ENCODE measurements around the gene GET4. TPM values are rescaled to one million over a fixed set of nuclear protein-coding genes. Genes with fewer than 3 reads are reported as not detected.

GET4 gene
- polyA plus RNA-seq, 1 donor (not counting 4 experiments of a cell fraction or from before 2014, with no cell fraction given) = 21.1 TPM

GRCh38 chr7:861222-861621 is 15.1 kb upstream of the GET4 start:
- H3K4me2 ChIP-seq (ENCODE audit: control insufficient read depth, extremely low read depth, insufficient read depth, low read depth, low read length) = no peak overlapping the region
- H3K27ac ChIP-seq (ENCODE audit: control insufficient read depth, insufficient read depth, low read length) = no peak overlapping the region
- no peaks in the 10 kb centered on the region for H3K27me3 ChIP-seq (ENCODE audit: control insufficient read depth, extremely low read depth, insufficient read depth, low read length)
- H3K4me1 ChIP-seq (ENCODE audit: control insufficient read depth, extremely low read depth, insufficient read depth, low read length) = no peaks in the 10 kb centered on the region
- no peaks in the 10 kb centered on the region for H3K79me2 ChIP-seq (ENCODE audit: control insufficient read depth, insufficient read depth, low read length)
- DNase-seq (ENCODE audit: low read depth, low spot score) = no peak
- peaks cover 30 to 39% of the 10 kb centered on the region in 2 experiments for H3K36me3 ChIP-seq (ENCODE audit: control insufficient read depth in 2 of 2, extremely low read depth in 1 of 2, insufficient read depth in 2 of 2, low read length in 2 of 2)
- H3K4me3 ChIP-seq (ENCODE audit: control insufficient read depth in 2 of 3, extremely low read depth in 1 of 3, insufficient read depth in 2 of 3, low read depth in 1 of 3, low read length in 3 of 3) = no peak overlapping the region
- no peaks in the 10 kb centered on the region for H4K20me1 ChIP-seq (ENCODE audit: control insufficient read depth, extremely low read depth, insufficient read depth, low read length)
- no peak overlapping the region for H2AFZ ChIP-seq (ENCODE audit: control insufficient read depth, low read length)
- TF ChIP-seq EZH2 (IDR thresholded peaks at IDR 0.05; ENCODE audit: low read length) = no peak
- TF ChIP-seq CTCF (optimal IDR thresholded peaks at IDR 0.05 in 1 of 3, IDR thresholded peaks at IDR 0.05 in 1 of 3, conservative IDR thresholded peaks at IDR 0.05 in 1 of 3; ENCODE audit: extremely low read depth in 1 of 3, insufficient read depth in 2 of 3, low read length in 3 of 3) = no peak
- H3K9me1 ChIP-seq (ENCODE audit: control insufficient read depth, extremely low read depth, insufficient read depth, low read length) = no peaks in the 10 kb centered on the region
- no peak overlapping the region for H3K9ac ChIP-seq (ENCODE audit: control insufficient read depth, extremely low read depth, insufficient read depth, low read length)
- H3K9me3 ChIP-seq (ENCODE audit: control insufficient read depth, low read depth, low read length) = no peaks in the 10 kb centered on the region
- dilution Hi-C loops (cut with MboI; ENCODE audit: extremely low pct_ligation_motif_present, low sequenced_read_pairs) = no loop called here
- no peak for FAIRE-seq

- FAIRE-seq (no peak), DNase-seq (ENCODE audit: low read depth, low spot score) (no peak)
- Histone ChIP-seq H3K9me1 (ENCODE audit: control insufficient read depth, extremely low read depth, insufficient read depth, low read length) (no peaks in the 10 kb centered on the region), H2AFZ (ENCODE audit: control insufficient read depth, low read length) (no peak overlapping the region), H3K27me3 (ENCODE audit: control insufficient read depth, extremely low read depth, insufficient read depth, low read length) (no peaks in the 10 kb centered on the region), H3K4me2 (ENCODE audit: control insufficient read depth, extremely low read depth, insufficient read depth, low read depth, low read length) (no peak overlapping the region), H3K79me2 (ENCODE audit: control insufficient read depth, insufficient read depth, low read length) (peaks cover under 1% of the 10 kb centered on the region), H3K9ac (ENCODE audit: control insufficient read depth, extremely low read depth, insufficient read depth, low read length) (no peak overlapping the region), H3K36me3 (ENCODE audit: control insufficient read depth in 2 of 2, extremely low read depth in 1 of 2, insufficient read depth in 2 of 2, low read length in 2 of 2) (peaks cover 32 to 35% of the 10 kb centered on the region in 2 experiments), H3K27ac (ENCODE audit: control insufficient read depth, insufficient read depth, low read length) (no peak overlapping the region), H3K4me1 (ENCODE audit: control insufficient read depth, extremely low read depth, insufficient read depth, low read length) (peaks cover 4% of the 10 kb centered on the region), H3K9me3 (ENCODE audit: control insufficient read depth, low read depth, low read length) (no peaks in the 10 kb centered on the region), H4K20me1 (ENCODE audit: control insufficient read depth, extremely low read depth, insufficient read depth, low read length) (no peaks in the 10 kb centered on the region), H3K4me3 (ENCODE audit: control insufficient read depth in 2 of 3, extremely low read depth in 1 of 3, insufficient read depth in 2 of 3, low read depth in 1 of 3, low read length in 3 of 3) (no peak overlapping the region)
- dilution Hi-C loops (cut with MboI; ENCODE audit: extremely low pct_ligation_motif_present, low sequenced_read_pairs) = no loop called here
- TF ChIP-seq CTCF (optimal IDR thresholded peaks at IDR 0.05 in 1 of 3, IDR thresholded peaks at IDR 0.05 in 1 of 3, conservative IDR thresholded peaks at IDR 0.05 in 1 of 3; ENCODE audit: extremely low read depth in 1 of 3, insufficient read depth in 2 of 3, low read length in 3 of 3) (no peak), EZH2 (IDR thresholded peaks at IDR 0.05; ENCODE audit: low read length) (no peak)
Measured at GRCh38 chr7:862157-862556, 14.2 kb upstream of the GET4 start.
